ENCODE data around the gene AMOT. TPM values are rescaled to one million over a fixed set of nuclear protein-coding genes. Genes with fewer than 3 reads are reported as not detected.

AMOT gene
- total RNA-seq, 4 donors from 2014 or later = 3.4 to 19.4 (median 7.4) TPM

DNA sequence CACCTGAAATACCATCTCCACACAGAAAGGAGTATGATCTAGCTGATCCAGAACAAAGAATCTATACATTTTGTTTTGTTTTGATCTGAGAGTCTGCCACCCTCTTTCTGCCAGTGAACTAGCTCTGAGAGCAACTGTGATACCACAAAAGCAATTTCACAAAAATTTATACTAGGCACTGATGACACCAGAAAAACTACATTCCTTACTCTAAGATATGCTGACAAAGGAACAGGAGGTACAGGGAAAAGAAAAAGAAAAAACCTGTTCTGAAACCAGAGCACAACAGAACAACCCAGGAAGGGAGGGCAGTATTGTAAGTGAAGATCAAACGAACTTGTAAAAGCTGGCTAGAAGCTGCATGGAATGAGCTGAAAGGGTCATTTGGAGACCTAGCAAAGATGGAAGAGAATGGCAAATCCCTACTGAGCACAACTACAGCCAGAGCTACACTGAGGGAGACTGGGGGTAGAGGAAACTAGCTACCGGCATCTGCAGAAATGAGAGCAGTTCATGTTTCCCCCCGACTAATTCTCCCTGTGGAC lies 31.9 kb downstream of the AMOT start:
- Histone ChIP-seq H3K36me3 (no peaks in the 10 kb centered on the region), H3K27me3 (no peaks in the 10 kb centered on the region), H3K4me3 (no peak overlapping the region), H3K4me1 (no peaks in the 10 kb centered on the region), H3K9me3 (no peaks in the 10 kb centered on the region), H3K27ac (no peak overlapping the region)
- DNase-seq = no peak
- in situ Hi-C loops (cut with MboI; ENCODE audit: low pct_ligation_motif_present in 1 of 4, low pct_unique_long_range_greater_than_20kb in 1 of 4, low sequenced_read_pairs in 3 of 4) (no loop called here), intact Hi-C loops (cut with DNase I; ENCODE audit: low total_unique reads) (no loop called here)
- TF ChIP-seq POLR2A (IDR thresholded peaks at IDR 0.05) = no peak
- TF ChIP-seq, protein P1, sequence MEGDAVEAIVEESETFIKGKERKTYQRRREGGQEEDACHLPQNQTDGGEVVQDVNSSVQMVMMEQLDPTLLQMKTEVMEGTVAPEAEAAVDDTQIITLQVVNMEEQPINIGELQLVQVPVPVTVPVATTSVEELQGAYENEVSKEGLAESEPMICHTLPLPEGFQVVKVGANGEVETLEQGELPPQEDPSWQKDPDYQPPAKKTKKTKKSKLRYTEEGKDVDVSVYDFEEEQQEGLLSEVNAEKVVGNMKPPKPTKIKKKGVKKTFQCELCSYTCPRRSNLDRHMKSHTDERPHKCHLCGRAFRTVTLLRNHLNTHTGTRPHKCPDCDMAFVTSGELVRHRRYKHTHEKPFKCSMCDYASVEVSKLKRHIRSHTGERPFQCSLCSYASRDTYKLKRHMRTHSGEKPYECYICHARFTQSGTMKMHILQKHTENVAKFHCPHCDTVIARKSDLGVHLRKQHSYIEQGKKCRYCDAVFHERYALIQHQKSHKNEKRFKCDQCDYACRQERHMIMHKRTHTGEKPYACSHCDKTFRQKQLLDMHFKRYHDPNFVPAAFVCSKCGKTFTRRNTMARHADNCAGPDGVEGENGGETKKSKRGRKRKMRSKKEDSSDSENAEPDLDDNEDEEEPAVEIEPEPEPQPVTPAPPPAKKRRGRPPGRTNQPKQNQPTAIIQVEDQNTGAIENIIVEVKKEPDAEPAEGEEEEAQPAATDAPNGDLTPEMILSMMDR (IDR thresholded peaks at IDR 0.05) = no peak
- TF ChIP-seq EP300 (IDR thresholded peaks at IDR 0.05; ENCODE audit: low read depth) = no peak
- TF ChIP-seq POLR2AphosphoS5 (IDR thresholded peaks at IDR 0.05) = no peak
- WGBS, 2 donors (ENCODE audit: low coverage in 1 of 2) = 57 to 67% methylated on average over 1 to 3 of the region's 3 CpGs

DNA sequence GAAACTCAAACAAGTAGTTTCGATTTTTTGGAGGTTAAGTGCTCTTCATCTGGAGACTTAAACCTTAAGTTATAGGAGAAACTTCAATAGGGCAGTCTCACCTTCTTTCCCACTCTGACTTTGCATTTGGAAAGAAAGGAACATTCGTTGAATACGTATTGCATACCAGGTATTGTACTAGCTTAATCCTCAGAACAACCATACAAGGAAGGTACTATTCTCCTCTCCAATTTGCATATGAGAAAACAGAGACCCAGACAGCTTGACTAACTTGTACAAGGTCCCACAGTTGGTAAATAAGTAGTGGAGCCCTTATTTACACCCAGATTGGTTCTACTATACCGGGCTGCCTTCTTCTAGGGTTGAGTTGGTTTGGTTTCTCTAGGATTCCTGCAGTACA lies 32.6 kb downstream of the AMOT start:
- TF ChIP-seq POLR2A (IDR thresholded peaks at IDR 0.05) = no peak
- TF ChIP-seq POLR2AphosphoS5 (IDR thresholded peaks at IDR 0.05) = no peak
- TF ChIP-seq, protein P1 (IDR thresholded peaks at IDR 0.05) = no peak
- TF ChIP-seq EP300 (IDR thresholded peaks at IDR 0.05; ENCODE audit: low read depth) = no peak
- no peak for DNase-seq
- 60 to 95% methylated on average over 3 to 4 of the region's 4 CpGs for WGBS, 2 donors (ENCODE audit: low coverage in 1 of 2)
- in situ Hi-C loops (cut with MboI; ENCODE audit: low pct_ligation_motif_present in 1 of 4, low pct_unique_long_range_greater_than_20kb in 1 of 4, low sequenced_read_pairs in 3 of 4) = no loop called here
- intact Hi-C loops (cut with DNase I; ENCODE audit: low total_unique reads) = no loop called here
- Histone ChIP-seq H3K36me3 (no peaks in the 10 kb centered on the region), H3K27ac (no peak overlapping the region), H3K4me1 (no peaks in the 10 kb centered on the region), H3K4me3 (no peak overlapping the region), H3K27me3 (no peaks in the 10 kb centered on the region), H3K9me3 (no peaks in the 10 kb centered on the region)

DNA sequence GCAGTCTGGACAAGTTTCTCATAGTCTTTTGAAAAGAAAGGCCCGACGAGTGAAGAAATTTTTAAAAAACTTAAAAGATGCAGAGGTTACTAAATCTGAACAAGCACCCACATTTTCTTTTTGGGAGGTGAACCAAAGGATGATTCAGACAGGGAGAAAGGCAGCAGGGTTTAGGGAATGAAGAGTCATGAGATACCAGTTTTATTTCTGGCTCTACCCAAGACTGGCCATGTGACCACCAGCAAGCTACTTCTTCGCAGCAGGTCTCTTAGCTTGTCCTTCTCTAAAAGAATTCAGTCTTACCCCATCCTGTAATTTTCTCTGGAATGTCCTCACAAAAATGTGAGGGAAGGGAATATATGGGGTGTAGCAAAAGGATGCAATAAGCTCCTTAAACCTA lies 37.6 kb downstream of the AMOT start:
- WGBS, 2 donors (ENCODE audit: low coverage in 1 of 2) = 86% methylated on average over 3 of the region's 3 CpGs; no CpG with 5 or more reads in 1 of the 2 donors
- Histone ChIP-seq H3K4me3 (no peak overlapping the region), H3K27ac (no peak overlapping the region), H3K27me3 (no peaks in the 10 kb centered on the region), H3K36me3 (no peaks in the 10 kb centered on the region), H3K4me1 (no peaks in the 10 kb centered on the region), H3K9me3 (no peaks in the 10 kb centered on the region)
- in situ Hi-C loops (cut with MboI; ENCODE audit: low pct_ligation_motif_present in 1 of 4, low pct_unique_long_range_greater_than_20kb in 1 of 4, low sequenced_read_pairs in 3 of 4) (no loop called here), intact Hi-C loops (cut with DNase I; ENCODE audit: low total_unique reads) (no loop called here)
- no peak for DNase-seq
- TF ChIP-seq EP300 (IDR thresholded peaks at IDR 0.05; ENCODE audit: low read depth) (no peak), POLR2AphosphoS5 (IDR thresholded peaks at IDR 0.05) (no peak), POLR2A (IDR thresholded peaks at IDR 0.05) (no peak)
- TF ChIP-seq, protein P1 (IDR thresholded peaks at IDR 0.05) = no peak

DNA sequence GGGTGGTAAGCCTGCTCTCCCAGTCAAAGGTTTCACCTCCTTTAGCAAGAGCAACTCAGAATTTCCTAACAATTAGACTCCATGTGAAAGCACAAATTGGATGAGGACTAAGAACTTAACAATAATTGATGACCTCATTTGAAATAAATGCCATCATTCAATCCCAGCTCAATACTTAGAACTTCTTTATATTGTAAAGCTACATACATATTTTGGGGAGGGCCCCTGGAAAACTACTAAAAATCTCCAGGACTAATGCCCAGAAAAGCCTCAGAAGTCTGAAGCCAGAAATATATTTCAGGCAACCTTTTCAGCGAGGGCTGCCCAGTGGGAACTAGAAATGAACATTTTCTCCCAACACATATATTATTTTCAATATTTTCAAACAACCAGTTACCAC lies 38.1 kb downstream of the AMOT start:
- Histone ChIP-seq H3K4me3 (no peak overlapping the region), H3K36me3 (no peaks in the 10 kb centered on the region), H3K27ac (no peak overlapping the region), H3K4me1 (no peaks in the 10 kb centered on the region), H3K27me3 (no peaks in the 10 kb centered on the region), H3K9me3 (no peaks in the 10 kb centered on the region)
- 50 to 75% methylated on average over 1 of the region's 1 CpG for WGBS, 2 donors (ENCODE audit: low coverage in 1 of 2)
- intact Hi-C loops (cut with DNase I; ENCODE audit: low total_unique reads) (no loop called here), in situ Hi-C loops (cut with MboI; ENCODE audit: low pct_ligation_motif_present in 1 of 4, low pct_unique_long_range_greater_than_20kb in 1 of 4, low sequenced_read_pairs in 3 of 4) (no loop called here)
- TF ChIP-seq POLR2AphosphoS5 (IDR thresholded peaks at IDR 0.05) (no peak), EP300 (IDR thresholded peaks at IDR 0.05; ENCODE audit: low read depth) (no peak), POLR2A (IDR thresholded peaks at IDR 0.05) (no peak)
- TF ChIP-seq, protein P1 (IDR thresholded peaks at IDR 0.05) = no peak
- no peak for DNase-seq
